H4 (cell line): Measurements from ENCODE around the gene SPATA33. TPM values are rescaled to one million over a fixed set of nuclear protein-coding genes. Genes with fewer than 3 reads are reported as not detected.
A peak's percentile ranks its signal among the peaks of the same experiment; 100 is the strongest.
"Not testable (repeated sequence)": the region's sequence is repeated elsewhere in the genome, so short reads cannot be mapped to it uniquely, and the experiment has no call there.

Experiments
- DNase-seq: peaks from one replicate; pipeline ENCODE4 v3.0.0-alpha.2; 2015; ENCODE audit warnings: low spot score
- total RNA-seq: library from RNA; depleted of rRNA; stranded (reverse); fragments of >200 nt; shearing (Covaris generic); gene quantifications from 2 replicates; pipeline ENCODE4 v1.2.3, GENCODE V29; 2014

The SPATA33 gene
- total RNA-seq, 1 experiment from 2014 or later: 9.9 TPM

DNA sequence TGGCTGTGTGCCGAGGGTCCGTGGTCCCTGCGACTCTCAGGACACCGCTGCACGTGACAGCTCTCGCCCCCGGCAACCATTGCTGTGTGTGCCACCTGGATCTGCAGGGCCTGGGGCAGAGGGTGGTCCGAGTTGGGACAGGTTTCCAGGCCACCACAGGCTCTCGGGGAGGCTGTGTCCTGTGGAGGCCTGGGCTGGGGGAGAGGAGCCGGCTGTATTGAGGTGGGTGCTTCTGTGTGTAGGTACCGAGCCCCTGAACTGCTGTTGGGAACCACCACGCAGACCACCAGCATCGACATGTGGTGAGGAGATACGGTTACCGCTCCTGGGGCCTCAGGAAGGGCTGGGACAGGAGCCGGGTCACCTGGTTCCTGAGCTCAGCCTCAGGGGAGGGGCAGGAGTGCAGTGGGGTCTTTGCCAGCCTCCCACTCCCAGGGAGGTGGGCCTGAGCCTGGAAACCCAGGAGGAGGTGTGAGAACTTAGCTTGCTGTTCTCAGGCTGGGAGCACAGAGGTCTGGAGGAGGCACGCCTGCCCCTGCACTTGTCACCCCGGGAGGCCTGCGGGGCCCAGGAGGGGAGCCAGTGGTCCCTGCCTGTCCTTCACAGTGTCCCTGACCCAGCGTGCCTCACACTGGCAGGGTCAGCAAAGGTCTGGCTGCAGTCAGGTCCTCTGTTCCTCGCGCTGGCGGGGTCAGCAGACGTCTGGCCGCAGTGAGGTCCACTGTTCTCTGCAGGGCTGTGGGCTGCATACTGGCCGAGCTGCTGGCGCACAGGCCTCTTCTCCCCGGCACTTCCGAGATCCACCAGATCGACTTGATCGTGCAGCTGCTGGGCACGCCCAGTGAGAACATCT lies 36.5 kb downstream of the SPATA33 start:
- peak; percentile 5 for DNase-seq

DNA sequence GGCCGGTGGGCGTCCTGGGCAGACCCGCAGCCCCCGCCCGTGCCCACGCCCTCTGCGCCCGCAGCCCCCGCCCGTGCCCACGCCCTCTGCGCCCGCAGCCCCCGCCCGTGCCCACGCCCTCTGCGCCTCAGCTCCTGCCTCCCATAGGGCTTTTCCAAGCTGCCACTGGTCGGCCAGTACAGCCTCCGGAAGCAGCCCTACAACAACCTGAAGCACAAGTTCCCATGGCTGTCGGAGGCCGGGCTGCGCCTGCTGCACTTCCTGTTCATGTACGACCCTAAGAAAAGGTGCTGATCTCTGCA lies 37.1 kb downstream of the SPATA33 start:
- peak; percentile 2 for DNase-seq

GRCh38 chr16:89695086-89695874 lies 37.6 kb downstream of the SPATA33 start:
- DNase-seq: peak; percentile 8

- peak; percentile 9 for DNase-seq
Measured at GRCh38 chr16:89695875-89696669, 38.4 kb downstream of the SPATA33 start.

DNA sequence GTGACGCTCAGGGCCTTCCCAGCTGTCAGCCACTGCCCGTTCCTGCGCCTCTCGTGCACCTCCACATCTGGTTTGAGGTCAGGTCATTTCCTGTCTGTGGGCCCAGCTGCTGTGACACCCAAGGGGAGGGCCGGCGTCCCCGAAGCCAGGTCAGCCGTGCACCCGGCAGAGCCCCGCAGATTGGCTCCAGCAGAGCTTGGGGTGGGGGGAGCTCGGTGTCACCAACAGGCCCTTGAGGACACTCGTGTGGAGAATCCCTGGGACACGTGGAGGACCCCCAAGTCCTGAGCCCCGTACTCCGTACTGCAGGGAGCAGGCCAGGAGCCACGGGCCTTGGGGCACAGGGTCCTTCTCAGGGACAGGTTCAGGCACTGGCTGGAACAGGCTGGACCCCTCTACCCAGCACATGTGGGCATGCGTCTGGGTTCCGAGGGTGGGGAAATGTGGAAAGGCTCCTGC lies 39.1 kb downstream of the SPATA33 start:
- peak; percentile 5 for DNase-seq

DNA sequence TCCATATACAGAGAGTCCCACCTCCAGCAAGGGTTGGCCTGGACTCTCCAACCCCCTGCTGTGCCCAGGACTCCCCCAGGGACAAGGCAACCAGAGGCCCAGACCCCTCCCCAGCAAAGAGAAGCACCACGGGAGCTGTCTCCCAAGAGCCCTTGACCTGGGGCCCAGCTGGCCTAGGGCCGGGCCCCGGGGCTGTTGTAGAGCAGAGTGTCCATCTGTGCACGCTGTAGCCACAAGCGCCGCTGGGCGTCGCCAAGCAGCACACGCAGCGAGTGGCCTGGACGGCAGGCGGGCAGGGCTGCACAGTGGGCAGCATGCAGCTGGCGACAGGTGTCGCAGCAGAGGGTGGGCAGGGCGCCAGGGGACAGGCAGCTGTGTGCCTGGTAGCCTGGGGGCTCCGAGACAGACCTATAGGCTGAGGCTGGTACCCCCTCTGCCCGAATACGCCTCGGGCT lies 39.6 kb downstream of the SPATA33 start:
- DNase-seq: peak; percentile 15

DNA sequence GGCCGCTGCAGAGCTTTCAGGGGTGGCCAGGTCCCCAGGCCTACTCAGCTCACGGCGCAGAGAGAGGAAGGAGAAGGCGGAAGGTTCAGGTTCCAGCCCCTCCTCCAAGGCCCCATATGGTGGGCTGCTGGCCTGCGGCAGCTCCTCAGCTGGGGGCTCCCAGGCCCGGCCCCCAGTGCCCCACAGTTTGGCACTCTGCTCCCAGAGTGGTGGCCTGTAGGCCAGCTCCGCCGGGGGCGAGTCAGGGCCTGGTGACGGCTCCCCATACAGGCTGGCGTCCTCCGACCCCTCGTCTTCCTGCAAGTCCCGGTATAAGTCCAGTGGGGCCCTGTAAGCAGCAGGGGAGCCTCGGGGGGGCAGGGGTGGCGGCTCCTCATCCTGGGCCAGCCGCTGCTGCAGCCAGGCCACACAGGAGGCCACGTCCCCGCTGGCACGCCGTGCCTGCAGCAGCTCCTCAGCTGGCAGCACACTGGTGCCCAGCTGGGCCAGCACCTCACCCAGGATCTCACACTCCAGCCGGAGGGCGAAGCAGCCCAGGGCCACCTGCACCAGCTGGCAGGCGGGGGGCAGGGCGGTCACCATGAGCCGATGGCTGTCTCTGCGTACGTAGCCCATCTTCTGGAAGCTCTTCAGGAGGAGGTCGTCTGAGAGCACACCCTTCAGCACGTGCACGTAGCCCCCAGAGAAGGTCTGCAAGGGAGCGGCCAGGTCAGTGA lies 40.1 kb downstream of the SPATA33 start:
- peak; percentile 9 for DNase-seq

DNA sequence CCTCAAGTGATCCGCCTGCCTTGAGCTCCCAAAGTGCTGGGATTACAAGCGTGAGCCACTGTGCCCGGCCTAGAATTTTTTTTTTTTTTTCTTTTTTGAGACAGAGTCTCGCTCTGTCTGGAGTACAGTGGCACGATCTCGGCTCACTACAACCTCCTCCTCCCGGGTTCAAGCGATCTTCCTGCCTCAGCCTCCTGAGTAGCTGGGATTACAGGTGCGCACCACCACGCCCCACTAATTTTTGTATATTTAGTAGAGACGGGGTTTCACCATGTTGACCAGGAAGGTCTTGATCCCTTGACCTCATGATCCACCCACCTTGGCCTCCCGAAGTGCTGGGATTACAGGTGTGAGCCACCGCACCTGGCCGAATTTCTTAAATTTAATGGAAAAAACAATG lies 41.1 kb downstream of the SPATA33 start:
- not testable (repeated sequence) for DNase-seq

- DNase-seq: not testable (repeated sequence)
Measured at GRCh38 chr16:89699629-89700099, 42.0 kb downstream of the SPATA33 start.

DNA sequence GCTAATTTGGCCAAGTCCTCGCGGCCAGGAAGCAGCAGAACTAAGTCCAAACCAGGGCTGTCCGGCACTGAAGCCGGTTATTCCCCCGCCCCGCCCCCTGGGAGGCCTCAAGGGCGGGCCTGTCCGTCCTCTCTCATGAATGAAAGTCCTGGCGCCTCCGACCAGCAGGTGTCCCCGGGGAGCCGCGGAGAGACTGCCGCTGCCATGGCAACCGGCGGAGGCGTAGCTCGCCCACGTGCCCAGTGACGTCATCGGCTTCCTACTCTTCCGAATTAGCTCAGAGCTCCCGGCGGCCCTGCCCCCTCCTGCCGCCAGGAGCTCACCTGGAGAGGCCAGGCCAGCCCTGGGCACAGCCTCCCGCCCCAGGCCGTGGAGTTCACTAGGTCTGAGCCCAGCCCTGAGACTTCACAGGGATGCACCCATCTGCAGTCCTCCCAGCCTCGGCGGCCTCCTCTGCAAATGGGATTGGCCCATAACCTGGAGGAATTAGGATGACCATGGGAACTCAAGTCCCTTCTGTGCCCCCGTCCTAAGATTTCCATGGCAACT lies 42.5 kb downstream of the SPATA33 start:
- peak; percentile 99 for DNase-seq

DNA sequence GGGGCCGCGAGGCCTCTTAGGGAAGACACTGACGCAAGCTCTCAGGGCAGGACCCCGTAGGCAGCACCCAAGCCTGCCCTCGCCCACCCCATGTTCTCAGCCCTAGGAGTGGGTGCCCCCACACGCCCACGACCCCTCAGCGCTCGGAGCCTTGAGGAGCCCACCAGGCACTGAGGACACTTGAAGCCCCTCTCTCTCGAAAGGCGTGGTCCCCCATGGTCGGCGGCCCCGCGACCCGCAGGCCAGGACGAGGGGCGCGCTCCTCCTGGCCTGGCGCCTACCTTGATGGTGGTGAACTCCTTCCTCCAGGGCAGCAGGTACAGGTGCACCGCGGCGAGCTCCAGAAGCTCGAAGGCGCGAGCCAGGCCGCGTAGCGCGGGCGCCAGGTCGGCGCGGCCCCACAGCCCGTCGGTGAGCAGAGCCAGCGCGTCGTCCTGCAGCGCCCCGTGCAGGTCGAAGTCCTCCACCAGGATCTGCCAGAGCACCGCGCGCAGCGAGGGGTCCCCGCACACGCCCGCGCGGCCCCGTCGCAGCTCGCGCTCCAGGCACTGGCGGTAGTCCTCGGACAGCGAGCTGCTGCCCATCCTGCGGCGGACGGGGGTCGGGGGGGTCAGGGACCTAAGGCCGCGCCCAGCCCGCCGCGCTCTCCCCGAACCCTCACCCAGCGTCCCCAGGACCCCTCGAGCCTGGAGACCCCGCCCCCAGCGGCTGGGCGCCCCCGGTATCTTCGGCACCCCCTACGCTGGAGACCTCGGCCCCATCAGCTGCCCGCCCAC lies 43.2 kb downstream of the SPATA33 start:
- peak; percentile 33 for DNase-seq

DNA sequence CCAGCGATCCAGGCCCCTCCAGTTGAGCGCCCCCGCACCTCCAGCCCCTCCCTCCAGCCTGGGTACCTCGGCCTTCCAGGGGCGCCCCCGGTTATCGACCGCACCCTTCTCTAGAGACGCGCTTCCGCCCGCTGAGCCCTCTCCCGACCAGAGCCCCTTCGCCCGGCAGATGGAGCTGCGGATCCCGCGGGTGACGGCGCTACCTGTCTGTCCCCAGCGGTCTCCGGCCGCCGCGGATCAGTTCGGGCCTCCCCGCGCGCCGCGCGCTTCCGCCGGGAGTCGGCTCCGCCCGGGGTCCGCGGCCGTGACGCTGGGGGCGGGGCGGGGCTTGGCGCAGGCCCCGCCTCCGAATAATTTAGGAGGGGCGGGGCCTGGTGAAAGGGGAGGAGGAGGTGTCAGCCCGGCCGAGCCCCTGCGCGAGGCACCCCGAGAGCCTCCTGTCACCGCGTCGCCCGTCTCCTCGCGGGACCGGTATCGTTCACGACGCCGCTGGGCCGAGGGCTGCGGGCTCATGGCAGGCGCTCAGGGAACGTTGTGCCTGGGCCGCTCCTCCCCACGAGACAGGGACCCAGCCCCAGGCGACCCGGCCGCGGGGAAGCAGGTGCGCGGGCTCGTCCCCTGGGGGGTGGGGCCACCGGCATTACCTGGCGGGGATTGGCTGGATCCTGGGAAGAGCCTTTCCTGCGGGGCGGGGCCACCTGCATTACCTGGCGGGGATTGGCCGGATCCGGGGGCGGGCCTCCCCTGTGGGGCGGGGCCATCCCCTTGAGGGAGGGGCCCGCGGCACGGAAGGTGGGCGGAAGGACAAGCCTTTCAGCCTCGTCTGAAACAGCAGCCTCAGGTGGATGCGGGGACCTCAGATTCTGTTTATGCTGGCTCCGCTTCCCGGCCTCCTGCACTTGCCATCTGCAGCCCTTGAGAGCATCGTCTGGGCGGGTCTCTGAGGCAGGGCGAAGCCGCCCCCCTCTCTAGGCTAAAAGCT lies 44.1 kb downstream of the SPATA33 start, which contains the start of gene SPATA2L:
TSS of gene SPATA2L (minus strand) at position 281 of the 982 bp plus-strand sequence. CDS start 473 bp downstream, outside the sequence.
- DNase-seq: peak; percentile 84

GRCh38 chr16:89704281-89704680 lies 46.6 kb downstream of the SPATA33 start:
- DNase-seq: peak; percentile 6

- DNase-seq: no peak
Measured at GRCh38 chr16:89705006-89705405, 47.4 kb downstream of the SPATA33 start.

- DNase-seq: no peak
Measured at GRCh38 chr16:89706518-89707260, 49.1 kb downstream of the SPATA33 start.

DNA sequence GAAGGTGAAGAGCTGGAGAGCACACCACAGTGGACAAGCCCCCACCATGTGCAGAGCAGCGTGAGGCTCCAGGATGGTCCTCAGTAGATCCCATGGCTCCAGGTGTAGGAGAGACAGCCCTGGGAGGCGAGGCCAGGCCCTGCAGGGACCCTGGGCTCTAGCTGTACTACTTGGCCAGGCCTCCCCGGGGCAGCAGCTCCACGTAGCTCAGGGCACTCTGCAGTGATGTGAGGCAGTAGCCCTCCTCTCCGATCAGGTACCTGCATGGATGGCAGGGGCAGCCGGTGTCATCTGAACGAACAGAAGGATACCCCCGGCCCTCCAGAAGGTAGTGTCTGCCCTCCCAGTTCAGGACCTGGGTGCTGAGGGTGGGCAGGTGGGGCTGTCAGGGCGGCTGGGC lies 50.1 kb downstream of the SPATA33 start:
- DNase-seq: no peak

GRCh38 chr16:89708481-89708931 lies 50.9 kb downstream of the SPATA33 start:
- no peak for DNase-seq

DNA sequence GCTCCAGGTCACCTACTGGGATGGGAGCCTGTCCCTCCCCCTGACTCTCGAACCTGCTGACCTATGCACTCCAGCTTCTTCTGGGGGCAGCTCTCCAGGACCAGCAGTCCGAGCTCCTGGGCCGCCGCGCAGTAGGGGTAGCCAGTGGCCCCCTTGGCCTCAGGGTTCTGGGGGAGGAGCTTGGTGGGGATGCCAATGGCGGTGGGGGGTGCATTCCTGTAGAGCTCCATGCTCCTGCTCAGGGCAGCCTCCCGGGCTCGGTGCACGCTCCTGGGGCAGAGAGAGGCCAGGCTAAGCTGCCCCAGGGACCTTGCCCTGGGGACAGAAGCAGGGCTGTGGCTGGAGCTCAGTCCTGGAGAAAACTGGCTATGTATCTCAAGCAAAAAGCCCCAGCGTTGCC lies 51.5 kb downstream of the SPATA33 start:
- DNase-seq: no peak
